Neural crest cell (in vitro differentiated cells): ENCODE measurements around the gene GRK7. TPM values are rescaled to one million over a fixed set of nuclear protein-coding genes. Genes with fewer than 3 reads are reported as not detected.
A peak's percentile ranks its signal among the peaks of the same experiment; 100 is the strongest.

ENCODE experiments used
- DNase-seq: peaks from one replicate; pipeline ENCODE4 v3.0.0; 2021; ENCODE audit warnings: low read depth, mixed read lengths, low spot score
- H3K27ac Mint-ChIP-seq: one replicate; pipeline ENCODE4 v1.8.0; 2021; ENCODE audit warnings: mild to moderate bottlenecking, mixed read lengths; ENCODE audit not compliant: unreplicated experiment
- H3K27me3 Mint-ChIP-seq: 2 replicates; pipeline ENCODE4 v1.8.0; 2021; ENCODE audit warnings: low read depth, mild to moderate bottlenecking, mixed read lengths
- H3K36me3 Mint-ChIP-seq: 2 replicates; pipeline ENCODE4 v1.8.0; 2021; ENCODE audit warnings: low read depth, mild to moderate bottlenecking, mixed read lengths
- H3K4me1 Mint-ChIP-seq: 2 replicates; pipeline ENCODE4 v1.8.0; 2021; ENCODE audit warnings: mixed read lengths
- H3K4me3 Mint-ChIP-seq: one replicate; pipeline ENCODE4 v1.8.0; 2021; ENCODE audit warnings: mild to moderate bottlenecking, mixed read lengths
- H3K9me3 Mint-ChIP-seq: 2 replicates; pipeline ENCODE4 v1.8.0; 2021; ENCODE audit warnings: mixed read lengths
- CTCF ChIP-seq: fragments of 200-600 bp; sonication (generic); conservative IDR thresholded peaks from 2 replicates; pipeline ENCODE4 v1.5.0; 2021; ENCODE audit warnings: antibody characterized with exemption, mild to moderate bottlenecking
- total RNA-seq: library from RNA; stranded (reverse); gene quantifications from 2 replicates; pipeline ENCODE4 v1.2.1, GENCODE V29; 2021

The GRK7 gene
- total RNA-seq, 1 donor from 2014 or later = not detected

- peak overlapping the region; percentile 31 for H3K27ac Mint-ChIP-seq
These were observed 32.1 kb downstream of the GRK7 start for GRCh38 chr3:141795276-141795675.

GRCh38 chr3:141795741-141796080 is 32.5 kb downstream of the GRK7 start:
- DNase-seq = no peak
- Mint-ChIP-seq H3K27me3 (no peaks in the 10 kb centered on the region), H3K4me1 (peaks cover 45% of the 10 kb centered on the region), H3K9me3 (peaks cover 3% of the 10 kb centered on the region), H3K36me3 (no peaks in the 10 kb centered on the region), H3K27ac (peak overlapping the region; percentile 31), H3K4me3 (peak overlapping the region; percentile 28)
- no peak for TF ChIP-seq CTCF

More at GRCh38 chr3:141795276-141795675, 32.1 kb downstream of the GRK7 start:
- peaks cover 45% of the 10 kb centered on the region for H3K4me1 Mint-ChIP-seq
- no peak for DNase-seq
- no peaks in the 10 kb centered on the region for H3K36me3 Mint-ChIP-seq
- no peaks in the 10 kb centered on the region for H3K9me3 Mint-ChIP-seq
- peak overlapping the region; percentile 28 for H3K4me3 Mint-ChIP-seq
- H3K27me3 Mint-ChIP-seq = no peaks in the 10 kb centered on the region
- no peak for TF ChIP-seq CTCF

GRCh38 chr3:141796081-141796888 is 33.1 kb downstream of the GRK7 start:
- Mint-ChIP-seq H3K27me3 (no peaks in the 10 kb centered on the region), H3K27ac (no peak overlapping the region), H3K4me1 (peaks cover 45% of the 10 kb centered on the region), H3K36me3 (no peaks in the 10 kb centered on the region), H3K9me3 (peaks cover 3% of the 10 kb centered on the region), H3K4me3 (peak overlapping the region; percentile 28)
- TF ChIP-seq CTCF = no peak
- DNase-seq = no peak

GRCh38 chr3:141796889-141797781 is 33.9 kb downstream of the GRK7 start:
- Mint-ChIP-seq H3K36me3 (no peaks in the 10 kb centered on the region), H3K9me3 (peaks cover 3% of the 10 kb centered on the region), H3K4me3 (peak overlapping the region; percentile 85), H3K27me3 (no peaks in the 10 kb centered on the region), H3K4me1 (peaks cover 45% of the 10 kb centered on the region), H3K27ac (peak overlapping the region; percentile 99)
- TF ChIP-seq CTCF = no peak
- peak; percentile 58 for DNase-seq

GRCh38 chr3:141797819-141798447 is 34.7 kb downstream of the GRK7 start:
- Mint-ChIP-seq H3K36me3 (no peaks in the 10 kb centered on the region), H3K4me1 (peaks cover 45% of the 10 kb centered on the region), H3K9me3 (peaks cover 3% of the 10 kb centered on the region), H3K4me3 (peak overlapping the region; percentile 85), H3K27me3 (no peaks in the 10 kb centered on the region), H3K27ac (peak overlapping the region; percentile 99)
- DNase-seq = no peak
- no peak for TF ChIP-seq CTCF
